ENCODE measurements around the gene CHURC1. TPM values are rescaled to one million over a fixed set of nuclear protein-coding genes. Genes with fewer than 3 reads are reported as not detected.

Gene CHURC1
- total RNA-seq, 6 experiments from 2014 or later, result 28.2 to 55.2 (median 37.1) TPM

DNA sequence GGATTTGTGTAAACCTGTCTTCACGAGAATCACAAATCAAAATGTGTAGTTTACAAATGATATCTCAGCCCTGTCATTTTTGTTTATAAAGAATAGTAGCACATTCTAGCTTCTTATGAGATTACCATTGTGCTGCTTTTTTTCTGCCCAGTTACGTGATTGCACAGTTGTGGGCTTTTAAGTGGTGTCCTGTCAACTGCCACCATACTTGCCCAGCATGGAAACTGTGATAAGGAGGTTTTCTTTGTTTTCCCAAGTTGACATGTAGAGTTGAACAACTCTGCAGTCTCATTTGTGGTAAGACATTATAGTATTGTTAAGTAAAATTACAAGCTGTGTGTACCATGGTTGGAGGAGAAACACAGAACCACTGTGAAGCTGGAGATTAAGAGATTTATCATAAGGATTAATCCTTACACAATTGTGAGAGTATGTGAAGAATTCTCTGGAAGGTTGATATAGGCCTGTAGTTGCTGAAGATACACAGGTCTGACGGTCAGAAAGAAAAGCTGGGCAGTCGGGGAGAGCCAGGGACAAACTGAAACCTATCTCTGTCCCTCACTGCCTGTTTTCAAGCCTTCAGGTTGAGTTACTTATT lies 12.2 kb downstream of the CHURC1 start:
- Histone ChIP-seq H3K27ac (no peak overlapping the region), H3K4me1 (peaks cover 0 to 32% (median 0%) of the 10 kb centered on the region in 4 donors), H3K4me3 (no peak overlapping the region), H3K27me3 (no peaks in the 10 kb centered on the region), H3K36me3 (peaks cover 0 to 45% (median 8%) of the 10 kb centered on the region in 4 donors), H3K9me3 (peaks cover 0 to 2% (median 0%) of the 10 kb centered on the region in 4 donors)
- intact Hi-C loops (cut with DNase I), result no loop called here
- ATAC-seq (no peak), DNase-seq (no peak)
- no peak for TF ChIP-seq POLR2A (IDR thresholded peaks at IDR 0.05)
- TF ChIP-seq, protein P1, sequence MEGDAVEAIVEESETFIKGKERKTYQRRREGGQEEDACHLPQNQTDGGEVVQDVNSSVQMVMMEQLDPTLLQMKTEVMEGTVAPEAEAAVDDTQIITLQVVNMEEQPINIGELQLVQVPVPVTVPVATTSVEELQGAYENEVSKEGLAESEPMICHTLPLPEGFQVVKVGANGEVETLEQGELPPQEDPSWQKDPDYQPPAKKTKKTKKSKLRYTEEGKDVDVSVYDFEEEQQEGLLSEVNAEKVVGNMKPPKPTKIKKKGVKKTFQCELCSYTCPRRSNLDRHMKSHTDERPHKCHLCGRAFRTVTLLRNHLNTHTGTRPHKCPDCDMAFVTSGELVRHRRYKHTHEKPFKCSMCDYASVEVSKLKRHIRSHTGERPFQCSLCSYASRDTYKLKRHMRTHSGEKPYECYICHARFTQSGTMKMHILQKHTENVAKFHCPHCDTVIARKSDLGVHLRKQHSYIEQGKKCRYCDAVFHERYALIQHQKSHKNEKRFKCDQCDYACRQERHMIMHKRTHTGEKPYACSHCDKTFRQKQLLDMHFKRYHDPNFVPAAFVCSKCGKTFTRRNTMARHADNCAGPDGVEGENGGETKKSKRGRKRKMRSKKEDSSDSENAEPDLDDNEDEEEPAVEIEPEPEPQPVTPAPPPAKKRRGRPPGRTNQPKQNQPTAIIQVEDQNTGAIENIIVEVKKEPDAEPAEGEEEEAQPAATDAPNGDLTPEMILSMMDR (IDR thresholded peaks at IDR 0.05), result no peak
- WGBS (ENCODE audit: insufficient coverage, low coverage, low lambda C conversion rate, missing lambda C conversion rate), result 84% methylated on average over 4 of the region's 4 CpGs

DNA sequence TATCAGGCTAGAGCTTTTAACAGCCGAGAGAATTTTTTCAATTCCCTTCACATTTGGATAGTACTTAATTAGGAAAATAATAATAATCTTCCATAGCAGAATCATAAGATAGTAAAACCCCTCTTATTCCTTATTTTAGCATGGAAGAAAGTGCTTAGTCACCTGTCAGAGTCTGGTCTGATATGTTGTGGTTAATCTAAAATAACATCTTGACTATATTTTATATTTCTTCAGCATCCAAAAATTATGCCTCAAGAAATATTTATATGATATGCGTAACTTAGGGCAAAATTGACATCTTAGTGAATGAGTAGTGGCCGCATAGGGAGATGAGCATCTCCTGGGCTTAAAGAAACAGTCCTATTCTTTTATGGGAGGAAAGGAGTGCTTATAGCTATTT lies 12.8 kb downstream of the CHURC1 start:
- Histone ChIP-seq H3K36me3 (peaks cover 0 to 48% (median 8%) of the 10 kb centered on the region in 4 donors), H3K9me3 (peaks cover 0 to 2% (median 0%) of the 10 kb centered on the region in 4 donors), H3K27me3 (no peaks in the 10 kb centered on the region), H3K27ac (no peak overlapping the region), H3K4me3 (no peak overlapping the region), H3K4me1 (peaks cover 0 to 36% (median 0%) of the 10 kb centered on the region in 4 donors)
- intact Hi-C loops (cut with DNase I), result no loop called here
- TF ChIP-seq POLR2A (IDR thresholded peaks at IDR 0.05), result no peak
- TF ChIP-seq, protein P1 (IDR thresholded peaks at IDR 0.05), result no peak
- ATAC-seq (no peak), DNase-seq (no peak)
- 71% methylated on average over 3 of the region's 3 CpGs for WGBS (ENCODE audit: insufficient coverage, low coverage, low lambda C conversion rate, missing lambda C conversion rate)

GRCh38 chr14:64928239-64929013 lies 14.2 kb downstream of the CHURC1 start:
- ATAC-seq (no peak), DNase-seq (no peak)
- intact Hi-C loops (cut with DNase I), result no loop called here
- no peaks in the 10 kb centered on the region for H3K27me3 ChIP-seq
- H3K27ac ChIP-seq, result no peak overlapping the region
- WGBS (ENCODE audit: insufficient coverage, low coverage, low lambda C conversion rate, missing lambda C conversion rate), result 70% methylated on average over 6 of the region's 7 CpGs
- H3K9me3 ChIP-seq, result peaks cover 0 to 2% (median 0%) of the 10 kb centered on the region in 4 donors
- peaks cover 0 to 40% (median 0%) of the 10 kb centered on the region in 4 donors for H3K4me1 ChIP-seq
- TF ChIP-seq, protein P1 (IDR thresholded peaks at IDR 0.05), result no peak
- no peak for TF ChIP-seq POLR2A (IDR thresholded peaks at IDR 0.05)
- H3K4me3 ChIP-seq, result no peak overlapping the region
- peaks cover 3 to 61% (median 10%) of the 10 kb centered on the region in 4 donors for H3K36me3 ChIP-seq

- 97% methylated on average over 3 of the region's 3 CpGs for WGBS (ENCODE audit: insufficient coverage, low coverage, low lambda C conversion rate, missing lambda C conversion rate)
- Histone ChIP-seq H3K36me3 (peaks cover 4 to 64% (median 12%) of the 10 kb centered on the region in 4 donors), H3K4me3 (no peak overlapping the region), H3K27me3 (no peaks in the 10 kb centered on the region), H3K4me1 (peaks cover 0 to 40% (median 0%) of the 10 kb centered on the region in 4 donors), H3K9me3 (peaks cover 0 to 2% (median 0%) of the 10 kb centered on the region in 4 donors), H3K27ac (no peak overlapping the region)
- no peak for ATAC-seq
- no peak for TF ChIP-seq POLR2A (IDR thresholded peaks at IDR 0.05)
- TF ChIP-seq, protein P1 (IDR thresholded peaks at IDR 0.05), result no peak
- no peak for DNase-seq
- intact Hi-C loops (cut with DNase I), result no loop called here
Measured at GRCh38 chr14:64929014-64929359, 14.7 kb downstream of the CHURC1 start.
